ENCODE results near the gene ZNHIT6.

ZNHIT6 gene

GRCh38 chr1:85607126-85607920 lies 100.9 kb downstream of the ZNHIT6 start (continued):
- TF ChIP-seq, protein P1, sequence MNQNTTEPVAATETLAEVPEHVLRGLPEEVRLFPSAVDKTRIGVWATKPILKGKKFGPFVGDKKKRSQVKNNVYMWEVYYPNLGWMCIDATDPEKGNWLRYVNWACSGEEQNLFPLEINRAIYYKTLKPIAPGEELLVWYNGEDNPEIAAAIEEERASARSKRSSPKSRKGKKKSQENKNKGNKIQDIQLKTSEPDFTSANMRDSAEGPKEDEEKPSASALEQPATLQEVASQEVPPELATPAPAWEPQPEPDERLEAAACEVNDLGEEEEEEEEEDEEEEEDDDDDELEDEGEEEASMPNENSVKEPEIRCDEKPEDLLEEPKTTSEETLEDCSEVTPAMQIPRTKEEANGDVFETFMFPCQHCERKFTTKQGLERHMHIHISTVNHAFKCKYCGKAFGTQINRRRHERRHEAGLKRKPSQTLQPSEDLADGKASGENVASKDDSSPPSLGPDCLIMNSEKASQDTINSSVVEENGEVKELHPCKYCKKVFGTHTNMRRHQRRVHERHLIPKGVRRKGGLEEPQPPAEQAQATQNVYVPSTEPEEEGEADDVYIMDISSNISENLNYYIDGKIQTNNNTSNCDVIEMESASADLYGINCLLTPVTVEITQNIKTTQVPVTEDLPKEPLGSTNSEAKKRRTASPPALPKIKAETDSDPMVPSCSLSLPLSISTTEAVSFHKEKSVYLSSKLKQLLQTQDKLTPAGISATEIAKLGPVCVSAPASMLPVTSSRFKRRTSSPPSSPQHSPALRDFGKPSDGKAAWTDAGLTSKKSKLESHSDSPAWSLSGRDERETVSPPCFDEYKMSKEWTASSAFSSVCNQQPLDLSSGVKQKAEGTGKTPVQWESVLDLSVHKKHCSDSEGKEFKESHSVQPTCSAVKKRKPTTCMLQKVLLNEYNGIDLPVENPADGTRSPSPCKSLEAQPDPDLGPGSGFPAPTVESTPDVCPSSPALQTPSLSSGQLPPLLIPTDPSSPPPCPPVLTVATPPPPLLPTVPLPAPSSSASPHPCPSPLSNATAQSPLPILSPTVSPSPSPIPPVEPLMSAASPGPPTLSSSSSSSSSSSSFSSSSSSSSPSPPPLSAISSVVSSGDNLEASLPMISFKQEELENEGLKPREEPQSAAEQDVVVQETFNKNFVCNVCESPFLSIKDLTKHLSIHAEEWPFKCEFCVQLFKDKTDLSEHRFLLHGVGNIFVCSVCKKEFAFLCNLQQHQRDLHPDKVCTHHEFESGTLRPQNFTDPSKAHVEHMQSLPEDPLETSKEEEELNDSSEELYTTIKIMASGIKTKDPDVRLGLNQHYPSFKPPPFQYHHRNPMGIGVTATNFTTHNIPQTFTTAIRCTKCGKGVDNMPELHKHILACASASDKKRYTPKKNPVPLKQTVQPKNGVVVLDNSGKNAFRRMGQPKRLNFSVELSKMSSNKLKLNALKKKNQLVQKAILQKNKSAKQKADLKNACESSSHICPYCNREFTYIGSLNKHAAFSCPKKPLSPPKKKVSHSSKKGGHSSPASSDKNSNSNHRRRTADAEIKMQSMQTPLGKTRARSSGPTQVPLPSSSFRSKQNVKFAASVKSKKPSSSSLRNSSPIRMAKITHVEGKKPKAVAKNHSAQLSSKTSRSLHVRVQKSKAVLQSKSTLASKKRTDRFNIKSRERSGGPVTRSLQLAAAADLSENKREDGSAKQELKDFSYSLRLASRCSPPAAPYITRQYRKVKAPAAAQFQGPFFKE (tag by site-specific recombination; IDR thresholded peaks at IDR 0.05; ENCODE audit: borderline replicate concordance) = no peak
- TF ChIP-seq ZSCAN30 (tag by site-specific recombination; IDR thresholded peaks at IDR 0.05) = no peak
- no peak for TF ChIP-seq ZNF302 (tag by site-specific recombination; IDR thresholded peaks at IDR 0.05; ENCODE audit: low read depth)
- TF ChIP-seq, protein P2, sequence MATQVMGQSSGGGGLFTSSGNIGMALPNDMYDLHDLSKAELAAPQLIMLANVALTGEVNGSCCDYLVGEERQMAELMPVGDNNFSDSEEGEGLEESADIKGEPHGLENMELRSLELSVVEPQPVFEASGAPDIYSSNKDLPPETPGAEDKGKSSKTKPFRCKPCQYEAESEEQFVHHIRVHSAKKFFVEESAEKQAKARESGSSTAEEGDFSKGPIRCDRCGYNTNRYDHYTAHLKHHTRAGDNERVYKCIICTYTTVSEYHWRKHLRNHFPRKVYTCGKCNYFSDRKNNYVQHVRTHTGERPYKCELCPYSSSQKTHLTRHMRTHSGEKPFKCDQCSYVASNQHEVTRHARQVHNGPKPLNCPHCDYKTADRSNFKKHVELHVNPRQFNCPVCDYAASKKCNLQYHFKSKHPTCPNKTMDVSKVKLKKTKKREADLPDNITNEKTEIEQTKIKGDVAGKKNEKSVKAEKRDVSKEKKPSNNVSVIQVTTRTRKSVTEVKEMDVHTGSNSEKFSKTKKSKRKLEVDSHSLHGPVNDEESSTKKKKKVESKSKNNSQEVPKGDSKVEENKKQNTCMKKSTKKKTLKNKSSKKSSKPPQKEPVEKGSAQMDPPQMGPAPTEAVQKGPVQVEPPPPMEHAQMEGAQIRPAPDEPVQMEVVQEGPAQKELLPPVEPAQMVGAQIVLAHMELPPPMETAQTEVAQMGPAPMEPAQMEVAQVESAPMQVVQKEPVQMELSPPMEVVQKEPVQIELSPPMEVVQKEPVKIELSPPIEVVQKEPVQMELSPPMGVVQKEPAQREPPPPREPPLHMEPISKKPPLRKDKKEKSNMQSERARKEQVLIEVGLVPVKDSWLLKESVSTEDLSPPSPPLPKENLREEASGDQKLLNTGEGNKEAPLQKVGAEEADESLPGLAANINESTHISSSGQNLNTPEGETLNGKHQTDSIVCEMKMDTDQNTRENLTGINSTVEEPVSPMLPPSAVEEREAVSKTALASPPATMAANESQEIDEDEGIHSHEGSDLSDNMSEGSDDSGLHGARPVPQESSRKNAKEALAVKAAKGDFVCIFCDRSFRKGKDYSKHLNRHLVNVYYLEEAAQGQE (tag by site-specific recombination; IDR thresholded peaks at IDR 0.05) = no peak
- peak; percentile 51; the same call in 1 of the 2 replicates for TF ChIP-seq EGR2 (tag by site-specific recombination; IDR thresholded peaks at IDR 0.05; ENCODE audit: low read depth)
- TF ChIP-seq, protein P3, sequence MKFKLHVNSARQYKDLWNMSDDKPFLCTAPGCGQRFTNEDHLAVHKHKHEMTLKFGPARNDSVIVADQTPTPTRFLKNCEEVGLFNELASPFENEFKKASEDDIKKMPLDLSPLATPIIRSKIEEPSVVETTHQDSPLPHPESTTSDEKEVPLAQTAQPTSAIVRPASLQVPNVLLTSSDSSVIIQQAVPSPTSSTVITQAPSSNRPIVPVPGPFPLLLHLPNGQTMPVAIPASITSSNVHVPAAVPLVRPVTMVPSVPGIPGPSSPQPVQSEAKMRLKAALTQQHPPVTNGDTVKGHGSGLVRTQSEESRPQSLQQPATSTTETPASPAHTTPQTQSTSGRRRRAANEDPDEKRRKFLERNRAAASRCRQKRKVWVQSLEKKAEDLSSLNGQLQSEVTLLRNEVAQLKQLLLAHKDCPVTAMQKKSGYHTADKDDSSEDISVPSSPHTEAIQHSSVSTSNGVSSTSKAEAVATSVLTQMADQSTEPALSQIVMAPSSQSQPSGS (tag by site-specific recombination; IDR thresholded peaks at IDR 0.05; ENCODE audit: low read depth) = no peak
- no peak for TF ChIP-seq ZNF558 (tag by site-specific recombination; IDR thresholded peaks at IDR 0.05)
- peak; percentile 75 for TF ChIP-seq ZNF600 (tag by site-specific recombination; IDR thresholded peaks at IDR 0.05)
- no peak for TF ChIP-seq ZNF426 (tag by site-specific recombination; IDR thresholded peaks at IDR 0.05)
- TF ChIP-seq ZNF174 (tag by site-specific recombination; IDR thresholded peaks at IDR 0.05) = no peak
- no peak for TF ChIP-seq ZNF777 (tag by site-specific recombination; IDR thresholded peaks at IDR 0.05; ENCODE audit: borderline replicate concordance)
- no peak for TF ChIP-seq ZNF514 (tag by site-specific recombination; IDR thresholded peaks at IDR 0.05)
- TF ChIP-seq ZNF350 (tag by site-specific recombination; IDR thresholded peaks at IDR 0.05) = no peak
- no peak for TF ChIP-seq ZNF555 (tag by site-specific recombination; conservative IDR thresholded peaks at IDR 0.05)
- TF ChIP-seq ZNF366 (tag by site-specific recombination; conservative IDR thresholded peaks at IDR 0.05) = peak; percentile 42; the same call in 1 of the 2 replicates
- TF ChIP-seq HOXA7 (CRISPR knock-in tag; IDR thresholded peaks at IDR 0.05; ENCODE audit: borderline replicate concordance) = no peak
- TF ChIP-seq, protein P4, sequence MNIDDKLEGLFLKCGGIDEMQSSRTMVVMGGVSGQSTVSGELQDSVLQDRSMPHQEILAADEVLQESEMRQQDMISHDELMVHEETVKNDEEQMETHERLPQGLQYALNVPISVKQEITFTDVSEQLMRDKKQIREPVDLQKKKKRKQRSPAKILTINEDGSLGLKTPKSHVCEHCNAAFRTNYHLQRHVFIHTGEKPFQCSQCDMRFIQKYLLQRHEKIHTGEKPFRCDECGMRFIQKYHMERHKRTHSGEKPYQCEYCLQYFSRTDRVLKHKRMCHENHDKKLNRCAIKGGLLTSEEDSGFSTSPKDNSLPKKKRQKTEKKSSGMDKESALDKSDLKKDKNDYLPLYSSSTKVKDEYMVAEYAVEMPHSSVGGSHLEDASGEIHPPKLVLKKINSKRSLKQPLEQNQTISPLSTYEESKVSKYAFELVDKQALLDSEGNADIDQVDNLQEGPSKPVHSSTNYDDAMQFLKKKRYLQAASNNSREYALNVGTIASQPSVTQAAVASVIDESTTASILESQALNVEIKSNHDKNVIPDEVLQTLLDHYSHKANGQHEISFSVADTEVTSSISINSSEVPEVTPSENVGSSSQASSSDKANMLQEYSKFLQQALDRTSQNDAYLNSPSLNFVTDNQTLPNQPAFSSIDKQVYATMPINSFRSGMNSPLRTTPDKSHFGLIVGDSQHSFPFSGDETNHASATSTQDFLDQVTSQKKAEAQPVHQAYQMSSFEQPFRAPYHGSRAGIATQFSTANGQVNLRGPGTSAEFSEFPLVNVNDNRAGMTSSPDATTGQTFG (tag by site-specific recombination; IDR thresholded peaks at IDR 0.05; ENCODE audit: borderline replicate concordance) = no peak
- TF ChIP-seq, protein P5, sequence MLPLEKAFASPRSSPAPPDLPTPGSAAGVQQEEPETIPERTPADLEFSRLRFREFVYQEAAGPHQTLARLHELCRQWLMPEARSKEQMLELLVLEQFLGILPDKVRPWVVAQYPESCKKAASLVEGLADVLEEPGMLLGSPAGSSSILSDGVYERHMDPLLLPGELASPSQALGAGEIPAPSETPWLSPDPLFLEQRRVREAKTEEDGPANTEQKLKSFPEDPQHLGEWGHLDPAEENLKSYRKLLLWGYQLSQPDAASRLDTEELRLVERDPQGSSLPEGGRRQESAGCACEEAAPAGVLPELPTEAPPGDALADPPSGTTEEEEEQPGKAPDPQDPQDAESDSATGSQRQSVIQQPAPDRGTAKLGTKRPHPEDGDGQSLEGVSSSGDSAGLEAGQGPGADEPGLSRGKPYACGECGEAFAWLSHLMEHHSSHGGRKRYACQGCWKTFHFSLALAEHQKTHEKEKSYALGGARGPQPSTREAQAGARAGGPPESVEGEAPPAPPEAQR (tag by site-specific recombination; IDR thresholded peaks at IDR 0.05) = no peak
- TF ChIP-seq PRDM10 (tag by site-specific recombination; IDR thresholded peaks at IDR 0.05) = peak; percentile 81
